Subcutaneous adipose tissue (tissue), 4 donors: Measurements from ENCODE around the gene IFNAR2. TPM values are rescaled to one million over a fixed set of nuclear protein-coding genes. Genes with fewer than 3 reads are reported as not detected.

ENCODE experiments used
- total RNA-seq, 4 donors: library from RNA; depleted of rRNA; stranded (reverse); fragments of >200 nt; gene quantifications; one replicate each; pipeline ENCODE4 v1.1.0, GENCODE V29; 2016
- TF ChIP-seq, protein P1 (sequence below): fragments of 450-650 bp; IDR thresholded peaks from one replicate; pipeline ENCODE4 v1.5.1; 2016; ENCODE audit warnings: low read depth, mild to moderate bottlenecking, control low read depth, antibody characterized with exemption, moderate library complexity

The IFNAR2 gene
- total RNA-seq, 4 donors from 2014 or later, result 12.6 to 41.5 (median 13.8) TPM

DNA sequence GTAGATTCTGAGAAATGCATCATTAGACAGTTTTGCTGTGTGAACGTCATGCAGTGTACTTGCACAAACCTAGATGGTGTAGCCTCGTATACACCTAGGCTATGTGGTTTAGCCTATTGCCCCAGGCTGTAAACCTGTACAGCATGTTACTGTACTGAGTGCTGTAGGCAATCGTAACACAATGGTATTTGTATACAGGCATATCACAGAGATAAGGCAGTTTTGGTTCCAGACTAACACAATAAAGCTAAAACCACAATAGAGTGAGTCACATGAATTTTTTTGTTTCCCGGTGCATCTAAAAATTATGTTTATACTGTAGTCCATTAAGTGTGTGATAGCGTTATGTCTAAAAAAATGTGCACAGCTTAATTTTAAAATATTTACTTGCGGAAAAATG, 43.3 kb downstream of the IFNAR2 start:
- TF ChIP-seq, protein P1, sequence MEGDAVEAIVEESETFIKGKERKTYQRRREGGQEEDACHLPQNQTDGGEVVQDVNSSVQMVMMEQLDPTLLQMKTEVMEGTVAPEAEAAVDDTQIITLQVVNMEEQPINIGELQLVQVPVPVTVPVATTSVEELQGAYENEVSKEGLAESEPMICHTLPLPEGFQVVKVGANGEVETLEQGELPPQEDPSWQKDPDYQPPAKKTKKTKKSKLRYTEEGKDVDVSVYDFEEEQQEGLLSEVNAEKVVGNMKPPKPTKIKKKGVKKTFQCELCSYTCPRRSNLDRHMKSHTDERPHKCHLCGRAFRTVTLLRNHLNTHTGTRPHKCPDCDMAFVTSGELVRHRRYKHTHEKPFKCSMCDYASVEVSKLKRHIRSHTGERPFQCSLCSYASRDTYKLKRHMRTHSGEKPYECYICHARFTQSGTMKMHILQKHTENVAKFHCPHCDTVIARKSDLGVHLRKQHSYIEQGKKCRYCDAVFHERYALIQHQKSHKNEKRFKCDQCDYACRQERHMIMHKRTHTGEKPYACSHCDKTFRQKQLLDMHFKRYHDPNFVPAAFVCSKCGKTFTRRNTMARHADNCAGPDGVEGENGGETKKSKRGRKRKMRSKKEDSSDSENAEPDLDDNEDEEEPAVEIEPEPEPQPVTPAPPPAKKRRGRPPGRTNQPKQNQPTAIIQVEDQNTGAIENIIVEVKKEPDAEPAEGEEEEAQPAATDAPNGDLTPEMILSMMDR, result no peak

DNA sequence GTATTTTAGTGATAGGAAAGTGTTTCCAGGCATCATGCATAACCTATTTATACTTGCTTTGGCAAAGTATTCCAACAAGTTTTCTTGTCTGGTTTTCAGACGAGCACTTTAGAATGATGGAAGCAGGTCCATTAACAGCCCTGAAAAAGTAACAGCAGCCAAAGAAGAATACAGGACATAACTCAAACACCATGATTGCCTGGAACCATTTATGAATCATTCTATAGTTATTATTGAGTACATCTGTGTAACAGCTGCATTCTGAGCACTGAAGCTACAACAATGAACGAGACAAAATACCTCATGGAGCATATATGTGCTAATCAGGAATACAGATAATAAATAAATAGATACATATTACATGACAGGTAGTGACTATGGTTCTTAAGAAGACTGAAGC, 49.0 kb downstream of the IFNAR2 start:
- TF ChIP-seq, protein P1, result no peak

DNA sequence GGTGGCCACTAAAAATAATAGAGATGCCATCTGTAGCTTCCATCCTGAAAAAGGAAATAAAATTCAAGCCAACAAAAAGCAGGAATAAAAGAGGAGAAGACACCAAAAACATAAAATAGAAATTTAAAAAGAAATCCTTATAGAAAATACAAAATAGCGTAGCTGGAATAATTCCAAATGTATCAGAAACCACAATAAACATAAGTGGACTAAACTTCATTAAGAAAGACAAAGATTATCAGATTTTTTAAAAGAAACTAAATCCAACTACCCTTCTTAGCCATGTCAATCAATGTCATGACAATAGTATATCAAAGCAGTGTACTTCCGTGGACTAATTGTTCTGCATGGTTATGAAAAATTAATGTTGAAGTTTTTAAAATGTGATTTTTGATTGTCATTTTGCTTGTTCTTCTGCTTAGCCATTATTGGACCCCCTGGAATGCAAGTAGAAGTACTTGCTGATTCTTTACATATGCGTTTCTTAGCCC, 49.6 kb downstream of the IFNAR2 start:
- TF ChIP-seq, protein P1, result no peak

Other genes with a start within 250 kb of the IFNAR2 start
- gene OLIG2, start 204.0 kb upstream of the IFNAR2 start, total RNA-seq, result not detected
- gene OLIG1, start 159.8 kb upstream of the IFNAR2 start, total RNA-seq, result not detected
- gene IL10RB, start 36.4 kb downstream of the IFNAR2 start, total RNA-seq, result 10 to 100 TPM; 19.8 to 83.8 (median 35.1) TPM
- gene IFNAR1, start 95.0 kb downstream of the IFNAR2 start, total RNA-seq, result 10 to 100 TPM; 32.4 to 75.7 (median 45.4) TPM
- 100 to 1,000 TPM in 2 of 4 donors, 10 to 100 TPM in 2; 64.2 to 208 (median 106) TPM for gene IFNGR2, start 173.5 kb downstream of the IFNAR2 start, total RNA-seq